Nephron progenitor cell (in vitro differentiated cells): Measurements from ENCODE around the gene KCND2.

ENCODE experiments used
- DNase-seq: peaks from one replicate; pipeline ENCODE4 v3.0.0; 2021
- H3K27ac Mint-ChIP-seq: 2 replicates; pipeline ENCODE4 v1.8.0; 2021; ENCODE audit warnings: mild to moderate bottlenecking, moderate library complexity, mixed read lengths
- H3K27me3 Mint-ChIP-seq: 2 replicates; pipeline ENCODE4 v1.8.0; 2021; ENCODE audit warnings: mild to moderate bottlenecking, low read depth, mixed read lengths; ENCODE audit not compliant: poor library complexity
- H3K36me3 Mint-ChIP-seq: 2 replicates; pipeline ENCODE4 v1.8.0; 2021; ENCODE audit warnings: low read depth, mixed read lengths
- H3K4me1 Mint-ChIP-seq: 2 replicates; pipeline ENCODE4 v1.8.0; 2021; ENCODE audit warnings: mixed read lengths
- H3K4me3 Mint-ChIP-seq: 2 replicates; pipeline ENCODE4 v1.8.0; 2021; ENCODE audit warnings: mild to moderate bottlenecking, moderate library complexity, mixed read lengths
- H3K9me3 Mint-ChIP-seq: 2 replicates; pipeline ENCODE4 v1.8.0; 2021; ENCODE audit warnings: mild to moderate bottlenecking, moderate library complexity, mixed read lengths
- CTCF ChIP-seq: fragments of 200-600 bp; sonication (generic); IDR thresholded peaks from 2 replicates; pipeline ENCODE4 v1.5.0; 2021; ENCODE audit warnings: antibody characterized with exemption

Gene KCND2

GRCh38 chr7:120792861-120793130 lies 519.8 kb downstream of the KCND2 start:
- Mint-ChIP-seq H3K9me3 (peaks cover 4% of the 10 kb centered on the region), H3K27ac (no peak overlapping the region), H3K4me3 (no peak overlapping the region), H3K27me3 (peaks cover 4% of the 10 kb centered on the region), H3K4me1 (peaks cover 11% of the 10 kb centered on the region), H3K36me3 (peaks cover 35% of the 10 kb centered on the region)
- no peak for TF ChIP-seq CTCF
- no peak for DNase-seq

DNA sequence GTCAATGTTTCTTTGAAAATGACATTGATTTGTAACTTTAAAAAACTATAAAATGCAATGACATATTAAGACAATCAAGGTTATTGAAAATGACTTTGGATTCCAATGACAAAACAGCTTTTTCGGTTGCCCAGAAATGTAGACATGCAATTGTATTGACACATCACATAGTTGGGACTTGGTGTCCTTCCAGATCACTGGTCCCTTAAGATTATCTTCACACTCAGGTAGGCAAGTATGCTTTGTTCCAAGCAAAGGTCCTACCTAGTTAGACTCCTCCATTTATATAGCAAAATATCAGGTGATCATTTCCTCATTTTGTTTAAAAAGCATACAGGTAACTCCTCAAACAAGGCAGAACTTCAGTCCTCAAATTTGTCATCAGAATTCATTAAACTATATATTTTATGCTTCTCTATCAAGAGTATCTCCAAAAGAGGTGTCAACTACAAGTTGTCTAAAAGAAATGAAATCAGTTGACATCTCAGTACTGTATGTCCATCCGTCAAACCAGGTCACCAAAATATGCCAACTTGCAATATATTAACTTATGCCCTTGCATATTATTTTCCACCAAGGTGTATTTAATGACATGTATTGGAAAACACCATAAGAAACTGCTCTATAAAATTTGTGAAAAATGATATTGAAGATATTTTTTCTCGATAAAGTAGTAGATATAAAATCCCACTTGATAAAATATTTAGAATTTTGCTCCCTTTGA lies 520.4 kb downstream of the KCND2 start:
- no peak overlapping the region for H3K27ac Mint-ChIP-seq
- H3K27me3 Mint-ChIP-seq = peaks cover 4% of the 10 kb centered on the region
- peaks cover 39% of the 10 kb centered on the region for H3K36me3 Mint-ChIP-seq
- no peak for DNase-seq
- H3K4me3 Mint-ChIP-seq = no peak overlapping the region
- H3K9me3 Mint-ChIP-seq = peaks cover 8% of the 10 kb centered on the region
- no peak for TF ChIP-seq CTCF
- peaks cover 11% of the 10 kb centered on the region for H3K4me1 Mint-ChIP-seq

DNA sequence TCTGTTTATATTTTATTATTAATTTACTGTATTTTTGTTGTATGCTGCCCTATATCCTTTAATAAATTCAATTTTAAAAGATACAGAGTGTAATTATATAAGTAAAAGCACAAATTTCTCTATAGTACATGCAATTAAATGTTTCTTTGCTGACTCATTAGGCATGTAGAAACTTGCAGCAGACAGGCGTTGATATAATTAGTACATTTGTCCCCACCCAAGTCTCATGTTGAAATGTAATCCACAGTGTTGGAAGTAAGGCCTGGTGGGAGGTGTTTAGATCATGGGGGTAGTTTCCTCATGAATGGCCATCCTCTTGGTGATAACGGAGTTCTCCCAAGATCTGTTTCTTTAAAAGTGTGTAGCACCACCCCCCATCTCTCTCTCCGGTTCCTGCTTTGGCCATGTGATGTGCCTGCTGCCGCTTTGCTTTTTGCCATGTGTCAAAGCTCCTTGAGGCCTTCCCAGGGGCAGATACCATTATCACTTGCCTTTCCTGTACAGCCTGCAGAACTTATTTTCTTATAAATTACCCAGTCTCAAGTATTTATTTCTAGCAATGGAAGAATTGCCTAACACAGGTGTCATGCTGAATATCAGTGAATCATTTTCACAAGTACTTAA lies 521.2 kb downstream of the KCND2 start:
- Mint-ChIP-seq H3K4me3 (no peak overlapping the region), H3K27me3 (peaks cover 4% of the 10 kb centered on the region)
- no peak for DNase-seq

DNA sequence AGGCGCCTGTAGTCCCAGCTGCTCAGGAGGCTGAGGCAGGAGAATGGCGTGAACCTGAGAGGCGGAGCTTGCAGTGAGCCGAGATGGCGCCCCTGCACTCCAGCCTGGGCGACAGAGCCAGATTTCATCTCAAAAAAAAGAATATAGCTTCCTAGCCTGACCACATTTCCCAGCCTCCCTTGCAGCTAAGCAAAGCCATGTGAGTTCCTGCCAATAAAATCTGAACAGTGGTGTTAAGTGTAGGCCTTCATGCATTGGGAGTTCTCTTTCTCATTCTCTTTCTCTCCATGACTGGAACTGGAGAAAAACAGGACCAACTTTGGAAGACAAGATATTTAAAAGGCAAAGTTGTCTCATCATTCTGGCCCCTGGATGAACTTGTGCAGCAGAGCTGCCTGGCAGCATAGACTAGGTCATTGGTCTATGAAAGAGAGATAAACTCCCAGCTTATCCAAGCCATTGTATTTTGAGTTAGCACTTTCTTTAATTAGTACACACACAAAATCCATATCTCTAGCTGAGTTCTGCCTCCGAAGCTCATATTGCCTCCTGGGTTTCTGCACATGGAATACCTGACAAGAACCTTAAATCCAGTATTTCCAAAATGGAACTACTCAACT lies 524.2 kb downstream of the KCND2 start:
- peaks cover 15% of the 10 kb centered on the region for H3K9me3 Mint-ChIP-seq
- no peak for DNase-seq
- TF ChIP-seq CTCF = no peak
- H3K36me3 Mint-ChIP-seq = peaks cover 52% of the 10 kb centered on the region
- H3K4me3 Mint-ChIP-seq = no peak overlapping the region
- no peak overlapping the region for H3K27ac Mint-ChIP-seq
- peaks cover 10% of the 10 kb centered on the region for H3K4me1 Mint-ChIP-seq
- H3K27me3 Mint-ChIP-seq = peaks cover 4% of the 10 kb centered on the region

More for the DNA sequence above, 521.2 kb downstream of the KCND2 start:
- Mint-ChIP-seq H3K36me3 (peaks cover 43% of the 10 kb centered on the region), H3K4me1 (peaks cover 11% of the 10 kb centered on the region), H3K27ac (no peak overlapping the region), H3K9me3 (peaks cover 15% of the 10 kb centered on the region)
- TF ChIP-seq CTCF = no peak

DNA sequence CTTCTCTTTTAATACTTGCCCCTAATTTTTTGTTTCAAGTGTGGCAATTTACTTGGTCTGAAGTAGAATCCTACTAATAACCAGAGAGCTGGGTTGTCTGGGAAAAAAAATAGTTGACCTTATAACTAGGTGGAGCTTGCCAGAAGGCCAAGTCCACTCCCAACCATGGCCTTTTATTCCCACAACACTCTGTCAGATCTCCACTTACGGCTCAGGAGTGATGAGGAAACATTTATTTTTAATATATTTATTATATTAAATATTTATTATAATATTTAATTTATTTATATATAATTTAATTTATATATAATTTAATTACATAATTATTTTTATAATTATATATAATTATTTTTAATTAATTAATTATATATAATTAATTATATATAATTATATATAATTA lies 526.2 kb downstream of the KCND2 start:
- Mint-ChIP-seq H3K4me1 (no peaks in the 10 kb centered on the region), H3K9me3 (peaks cover 15% of the 10 kb centered on the region), H3K27ac (no peak overlapping the region), H3K27me3 (peaks cover 4% of the 10 kb centered on the region), H3K36me3 (peaks cover 61% of the 10 kb centered on the region), H3K4me3 (no peak overlapping the region)
- no peak for DNase-seq
- no peak for TF ChIP-seq CTCF
